Hematopoietic multipotent progenitor cell treated with erythropoietin and hydrocortisone succinate and interleukin-3 and kit ligand, for 17 days (in vitro differentiated cells): Measurements from ENCODE around the gene PAK4.
"Not testable (repeated sequence)": the region's sequence is repeated elsewhere in the genome, so short reads cannot be mapped to it uniquely, and the experiment has no call there.

Source experiments
- DNase-seq: peaks from one replicate; pipeline ENCODE4 v3.0.0-alpha.2; 2015; ENCODE audit warnings: low spot score

Gene PAK4

GRCh38 chr19:39207293-39207836 lies 81.8 kb downstream of the PAK4 start:
- no peak for DNase-seq

- no peak for DNase-seq
These were observed 82.7 kb downstream of the PAK4 start for GRCh38 chr19:39208175-39208795.

- no peak for DNase-seq
These were observed 83.6 kb downstream of the PAK4 start for GRCh38 chr19:39209196-39209595.

- DNase-seq, result no peak
These were observed 86.3 kb downstream of the PAK4 start for GRCh38 chr19:39211731-39212374.

GRCh38 chr19:39212375-39212742 lies 86.8 kb downstream of the PAK4 start:
- peak; percentile 35 for DNase-seq

- DNase-seq, result not testable (repeated sequence)
These were observed 89.7 kb downstream of the PAK4 start for GRCh38 chr19:39215323-39215722.

- no peak for DNase-seq
These were observed 91.5 kb downstream of the PAK4 start for GRCh38 chr19:39217094-39217493.

GRCh38 chr19:39218230-39219007 lies 92.8 kb downstream of the PAK4 start:
- DNase-seq, result no peak

GRCh38 chr19:39219108-39219507 lies 93.5 kb downstream of the PAK4 start:
- not testable (repeated sequence) for DNase-seq

- no peak for DNase-seq
These were observed 98.2 kb downstream of the PAK4 start for GRCh38 chr19:39223703-39224279.

GRCh38 chr19:39224910-39225309 lies 99.3 kb downstream of the PAK4 start:
- DNase-seq, result no peak
